Esophagus (tissue), 2 donors: ENCODE results near the gene CRTAP. TPM values are rescaled to one million over a fixed set of nuclear protein-coding genes. Genes with fewer than 3 reads are reported as not detected.

Experiments
- H3K27ac ChIP-seq, 2 donors: one replicate each; pipeline ENCODE4 v1.5.1; 2013; ENCODE audit warnings: low read depth in 2 of 2, mild to moderate bottlenecking in 2 of 2, inconsistent platforms in 1 of 2, low read length in 1 of 2, moderate library complexity in 1 of 2
- H3K27me3 ChIP-seq, 2 donors: one replicate each; pipeline ENCODE4 v1.6.1; 2013; ENCODE audit warnings: low read length in 2 of 2, control low read depth in 1 of 2, mild to moderate bottlenecking in 1 of 2; ENCODE audit not compliant: insufficient read depth in 2 of 2, control insufficient read depth in 1 of 2
- H3K36me3 ChIP-seq, 2 donors: one replicate each; pipeline ENCODE4 v1.6.1; 2013; ENCODE audit warnings: low read length in 1 of 2; ENCODE audit not compliant: control insufficient read depth in 2 of 2, insufficient read depth in 2 of 2
- H3K4me1 ChIP-seq, 2 donors: one replicate each; pipeline ENCODE4 v1.6.1; 2013; ENCODE audit warnings: low read length in 1 of 2; ENCODE audit not compliant: control insufficient read depth in 2 of 2, insufficient read depth in 2 of 2
- H3K4me3 ChIP-seq, 2 donors: one replicate each; pipeline ENCODE4 v1.5.1; 2013; ENCODE audit warnings: low read length in 2 of 2, mild to moderate bottlenecking in 2 of 2, low read depth in 1 of 2, moderate library complexity in 1 of 2
- H3K9me3 ChIP-seq, 2 donors: one replicate each; pipeline ENCODE4 v1.6.1; 2013; ENCODE audit warnings: mild to moderate bottlenecking in 2 of 2, low read depth in 1 of 2, low read length in 1 of 2, moderate library complexity in 1 of 2; ENCODE audit not compliant: control insufficient read depth in 2 of 2, insufficient read depth in 1 of 2
- WGBS, 2 donors: extraction: QIAGEN DNeasy Blood & Tissue Kit; methylation state at CpG; one replicate each; pipeline ENCODE4 v1.1.7; 2013; 5-methylcytosine and 5-hydroxymethylcytosine counted together
- polyA plus RNA-seq, 2 donors: library from polyadenylated mRNA; stranded (reverse); fragments of 200-250 nt; gene quantifications; one replicate each; pipeline ENCODE4 v1.2.3, GENCODE V29; 2013
- donor health status: healthy with polysubstance abuse.
- donor health status: Bipolar disorder and iron deficiency.

Gene CRTAP
- polyA plus RNA-seq, 2 donors = 18.1 to 49.0 TPM

- Histone ChIP-seq H3K27ac (no peak overlapping the region), H3K36me3 (no peaks in the 10 kb centered on the region), H3K4me3 (no peak overlapping the region), H3K9me3 (no peaks in the 10 kb centered on the region), H3K4me1 (peaks cover 0 to 2% of the 10 kb centered on the region in 2 donors), H3K27me3 (no peaks in the 10 kb centered on the region)
- WGBS, 2 donors = 85% methylated on average over 1 of the region's 1 CpG
Measured at GRCh38 chr3:33165372-33165771, 51.6 kb downstream of the CRTAP start.

DNA sequence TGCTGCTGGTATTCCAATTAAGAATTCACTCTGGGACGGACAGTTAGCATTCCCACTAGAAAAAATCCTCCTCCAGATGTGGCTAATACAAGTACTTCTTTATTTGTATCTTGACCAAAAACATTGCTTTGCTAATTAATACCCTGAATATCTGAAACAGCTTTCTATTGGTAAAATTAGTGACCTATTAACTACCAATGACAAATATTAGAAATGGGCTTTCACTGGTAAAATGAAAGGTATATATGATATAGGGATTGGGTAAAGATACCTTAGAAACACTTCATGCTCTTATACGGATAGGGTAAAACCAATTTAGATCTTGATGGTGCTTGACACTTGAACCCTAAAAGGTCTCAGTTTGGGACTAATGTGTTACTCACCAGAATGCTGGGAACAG is 52.3 kb downstream of the CRTAP start:
- Histone ChIP-seq H3K9me3 (no peaks in the 10 kb centered on the region), H3K27ac (no peak overlapping the region), H3K27me3 (no peaks in the 10 kb centered on the region), H3K4me1 (peaks cover 0 to 2% of the 10 kb centered on the region in 2 donors), H3K4me3 (no peak overlapping the region), H3K36me3 (no peaks in the 10 kb centered on the region)
- 84% methylated on average over 2 of the region's 2 CpGs for WGBS, 2 donors

DNA sequence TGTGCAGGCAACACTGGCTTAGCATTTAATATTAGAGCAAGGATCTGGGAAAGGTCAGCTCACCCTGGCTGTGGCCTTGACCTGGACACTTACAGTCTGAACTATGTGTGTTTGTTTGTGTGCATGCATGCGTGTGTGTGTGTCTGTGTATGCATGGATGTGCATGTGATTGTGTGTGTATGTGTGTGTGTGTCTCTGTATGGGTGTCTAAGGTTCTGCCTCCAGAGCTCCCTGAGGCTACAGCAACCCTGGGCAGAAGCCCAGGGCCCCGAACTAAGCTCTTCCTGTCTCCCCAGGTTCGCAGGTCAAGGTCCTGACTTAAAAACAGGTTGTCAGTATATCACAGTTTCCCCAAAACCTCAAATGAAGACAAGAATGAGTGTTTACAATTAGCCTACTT is 53.5 kb downstream of the CRTAP start:
- Histone ChIP-seq H3K4me3 (no peak overlapping the region), H3K27ac (no peak overlapping the region), H3K36me3 (no peaks in the 10 kb centered on the region), H3K27me3 (no peaks in the 10 kb centered on the region), H3K4me1 (peaks cover 0 to 2% of the 10 kb centered on the region in 2 donors), H3K9me3 (no peaks in the 10 kb centered on the region)
- 64 to 69% methylated on average over 3 of the region's 3 CpGs for WGBS, 2 donors

- Histone ChIP-seq H3K4me3 (no peak overlapping the region), H3K9me3 (no peaks in the 10 kb centered on the region), H3K27me3 (no peaks in the 10 kb centered on the region), H3K27ac (no peak overlapping the region), H3K4me1 (peaks cover 0 to 2% of the 10 kb centered on the region in 2 donors), H3K36me3 (no peaks in the 10 kb centered on the region)
- 52 to 61% methylated on average over 3 of the region's 3 CpGs for WGBS, 2 donors
Measured at GRCh38 chr3:33167716-33168336, 54.0 kb downstream of the CRTAP start.

GRCh38 chr3:33170531-33170930 is 56.7 kb downstream of the CRTAP start:
- no peaks in the 10 kb centered on the region for H3K9me3 ChIP-seq
- peaks cover 0 to 2% of the 10 kb centered on the region in 2 donors for H3K4me1 ChIP-seq
- no peak overlapping the region for H3K27ac ChIP-seq
- WGBS, 2 donors = 91 to 92% methylated on average over 6 of the region's 6 CpGs
- no peak overlapping the region for H3K4me3 ChIP-seq
- H3K27me3 ChIP-seq = no peaks in the 10 kb centered on the region
- H3K36me3 ChIP-seq = no peaks in the 10 kb centered on the region

DNA sequence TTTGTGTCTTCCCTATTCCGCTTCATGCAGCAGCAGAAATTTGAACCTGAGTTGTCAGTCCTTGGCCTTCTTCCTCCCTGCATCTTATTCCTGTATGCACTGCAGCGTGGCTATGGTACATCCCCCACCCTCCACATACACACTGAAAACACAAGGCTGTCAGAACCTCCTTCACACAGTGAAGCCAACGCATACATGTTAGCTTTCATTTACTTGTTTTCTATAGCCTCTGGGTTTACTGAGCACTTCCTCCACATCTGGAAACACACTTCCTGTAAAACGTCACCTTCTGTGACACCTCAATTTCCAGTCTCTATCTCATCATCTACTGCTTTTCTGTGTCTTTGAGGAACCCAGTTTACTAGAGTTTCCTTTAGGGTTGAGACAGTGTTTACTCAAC is 57.8 kb downstream of the CRTAP start:
- WGBS, 2 donors = 61 to 73% methylated on average over 4 of the region's 4 CpGs
- Histone ChIP-seq H3K4me1 (peaks cover 0 to 2% of the 10 kb centered on the region in 2 donors), H3K4me3 (no peak overlapping the region), H3K9me3 (no peaks in the 10 kb centered on the region), H3K36me3 (no peaks in the 10 kb centered on the region), H3K27ac (no peak overlapping the region), H3K27me3 (no peaks in the 10 kb centered on the region)

- no peak overlapping the region for H3K27ac ChIP-seq
- H3K27me3 ChIP-seq = no peaks in the 10 kb centered on the region
- 33 to 36% methylated on average over 2 of the region's 2 CpGs for WGBS, 2 donors
- H3K9me3 ChIP-seq = no peaks in the 10 kb centered on the region
- no peaks in the 10 kb centered on the region for H3K4me1 ChIP-seq
- no peak overlapping the region for H3K4me3 ChIP-seq
- no peaks in the 10 kb centered on the region for H3K36me3 ChIP-seq
Measured at GRCh38 chr3:33173103-33173502, 59.3 kb downstream of the CRTAP start.

- Histone ChIP-seq H3K36me3 (no peaks in the 10 kb centered on the region), H3K27me3 (no peaks in the 10 kb centered on the region), H3K4me3 (no peak overlapping the region), H3K4me1 (no peaks in the 10 kb centered on the region), H3K9me3 (no peaks in the 10 kb centered on the region), H3K27ac (no peak overlapping the region)
- WGBS, 2 donors = 75 to 86% methylated on average over 4 of the region's 4 CpGs
Measured at GRCh38 chr3:33173672-33174071, 59.9 kb downstream of the CRTAP start.

- 78 to 92% methylated on average over 4 of the region's 4 CpGs for WGBS, 2 donors
- Histone ChIP-seq H3K27ac (no peak overlapping the region), H3K9me3 (no peaks in the 10 kb centered on the region), H3K27me3 (no peaks in the 10 kb centered on the region), H3K4me3 (no peak overlapping the region), H3K4me1 (no peaks in the 10 kb centered on the region), H3K36me3 (no peaks in the 10 kb centered on the region)
Measured at GRCh38 chr3:33174095-33174494, 60.3 kb downstream of the CRTAP start.

- Histone ChIP-seq H3K4me3 (no peak overlapping the region), H3K36me3 (no peaks in the 10 kb centered on the region), H3K27me3 (no peaks in the 10 kb centered on the region), H3K9me3 (no peaks in the 10 kb centered on the region), H3K4me1 (no peaks in the 10 kb centered on the region), H3K27ac (no peak overlapping the region)
- WGBS, 2 donors = 93 to 94% methylated on average over 19 of the region's 19 CpGs
Measured at GRCh38 chr3:33174711-33175414, 61.0 kb downstream of the CRTAP start.
